Vagina (tissue), 2 donors: ENCODE data around the gene TRIP13.

ENCODE experiments used
- CTCF ChIP-seq, 3 experiments: fragments of 450-650 bp in 2 of 3; fragments of 200-600 bp in 1 of 3; sonication (generic) in 1 of 3; IDR thresholded peaks; one replicate each; pipeline ENCODE4 v1.5.1; 2017 to 2019; ENCODE audit warnings: antibody characterized with exemption in 3 of 3, mild to moderate bottlenecking in 2 of 3, moderate library complexity in 2 of 3
- POLR2A ChIP-seq, 2 donors: fragments of 450-650 bp; IDR thresholded peaks; one replicate each; pipeline ENCODE4 v1.6.1; 2017; ENCODE audit warnings: antibody characterized with exemption in 2 of 2, mild to moderate bottlenecking in 2 of 2, moderate library complexity in 2 of 2
- POLR2AphosphoS5 ChIP-seq, 2 donors: sonication (generic); formaldehyde crosslinking; IDR thresholded peaks; one replicate each; pipeline ENCODE4 v1.9.0; 2017; ENCODE audit warnings: antibody characterized with exemption in 2 of 2, mild to moderate bottlenecking in 2 of 2, low read depth in 1 of 2; ENCODE audit not compliant: insufficient read depth in 1 of 2

- TF ChIP-seq CTCF (IDR thresholded peaks at IDR 0.05) (no peak), POLR2AphosphoS5 (IDR thresholded peaks at IDR 0.05; ENCODE audit: insufficient read depth in 1 of 2, low read depth in 1 of 2) (no peak), POLR2A (IDR thresholded peaks at IDR 0.05) (no peak)
Measured at GRCh38 chr5:966345-966710, 73.6 kb downstream of the TRIP13 start.
